Mesenchymal stem cell (in vitro differentiated cells and primary cell): Measurements from ENCODE around the gene MED15.
A peak's percentile ranks its signal among the peaks of the same experiment; 100 is the strongest.

Experiments
- DNase-seq: peaks from one replicate; pipeline ENCODE4 v3.0.0-alpha.2; 2013
- H2AFZ ChIP-seq: one replicate; pipeline ENCODE4 v1.6.1; 2013; ENCODE audit warnings: low read depth, mild to moderate bottlenecking, control low read depth, inconsistent platforms, low read length, moderate library complexity
- H2AK5ac ChIP-seq: 2 replicates; pipeline ENCODE4 v1.6.1; 2013; ENCODE audit warnings: low read length, moderate library complexity, mild to moderate bottlenecking, inconsistent platforms; ENCODE audit not compliant: severe bottlenecking
- H2BK120ac ChIP-seq: one replicate; pipeline ENCODE4 v1.6.1; 2013; ENCODE audit warnings: low read depth, mild to moderate bottlenecking, inconsistent platforms, low read length, moderate library complexity
- H2BK12ac ChIP-seq, 2 experiments: one replicate each; pipeline ENCODE4 v1.6.1; 2013; ENCODE audit warnings: inconsistent platforms in 2 of 2, low read length in 2 of 2, mild to moderate bottlenecking in 2 of 2, moderate library complexity in 2 of 2, control low read depth in 1 of 2
- H2BK15ac ChIP-seq: one replicate; pipeline ENCODE4 v1.6.1; 2013; ENCODE audit warnings: mild to moderate bottlenecking, low read depth, inconsistent platforms; ENCODE audit not compliant: poor library complexity, severe bottlenecking
- H2BK5ac ChIP-seq: 2 replicates; pipeline ENCODE4 v1.6.1; 2013; ENCODE audit warnings: low read depth, mild to moderate bottlenecking, low read length, control low read depth, inconsistent platforms; ENCODE audit not compliant: poor library complexity, severe bottlenecking
- H3K14ac ChIP-seq, 2 experiments: one replicate each; pipeline ENCODE4 v1.6.1; 2013; ENCODE audit warnings: inconsistent platforms in 2 of 2, low read length in 2 of 2, control low read depth in 1 of 2, mild to moderate bottlenecking in 1 of 2, moderate library complexity in 1 of 2
- H3K18ac ChIP-seq, 2 experiments: one replicate each; pipeline ENCODE4 v1.6.1; 2013; ENCODE audit warnings: inconsistent platforms in 2 of 2, low read length in 2 of 2, control low read depth in 1 of 2, low read depth in 1 of 2, mild to moderate bottlenecking in 1 of 2
- H3K23ac ChIP-seq, 2 experiments: one replicate each; pipeline ENCODE4 v1.6.1; 2013; ENCODE audit warnings: inconsistent platforms in 2 of 2, low read length in 2 of 2, mild to moderate bottlenecking in 2 of 2, moderate library complexity in 2 of 2, control low read depth in 1 of 2
- H3K27ac ChIP-seq: 2 replicates; pipeline ENCODE4 v1.5.1; 2013; ENCODE audit warnings: mild to moderate bottlenecking, moderate library complexity, low read length, control low read depth, inconsistent platforms; ENCODE audit not compliant: poor library complexity, severe bottlenecking
- H3K27me3 ChIP-seq, 2 experiments: 2 replicates each; pipeline versions ENCODE4 v1.6.1 to v1.7.0; 2013; ENCODE audit warnings: low read length in 2 of 2, mild to moderate bottlenecking in 2 of 2, moderate library complexity in 2 of 2, control low read depth in 1 of 2, inconsistent platforms in 1 of 2; ENCODE audit not compliant: control insufficient read depth in 1 of 2, insufficient read depth in 1 of 2
- H3K36me3 ChIP-seq, 2 experiments: 2 replicates each; pipeline versions ENCODE4 v1.6.1 to v1.7.0; 2013; ENCODE audit warnings: low read length in 2 of 2, control low read depth in 1 of 2, inconsistent platforms in 1 of 2, low read depth in 1 of 2, mild to moderate bottlenecking in 1 of 2; ENCODE audit not compliant: insufficient read depth in 2 of 2, control insufficient read depth in 1 of 2
- H3K4ac ChIP-seq, 2 experiments: one replicate each; pipeline ENCODE4 v1.6.1; 2013; ENCODE audit warnings: inconsistent platforms in 2 of 2, low read length in 2 of 2, mild to moderate bottlenecking in 2 of 2, moderate library complexity in 2 of 2, control low read depth in 1 of 2, low read depth in 1 of 2
- H3K4me1 ChIP-seq: 2 replicates; pipeline ENCODE4 v1.6.1; 2013; ENCODE audit warnings: low read depth, low read length, control low read depth; ENCODE audit not compliant: control insufficient read depth, insufficient read depth
- H3K4me2 ChIP-seq: 2 replicates; pipeline ENCODE4 v1.6.1; 2013; ENCODE audit warnings: low read length, mild to moderate bottlenecking, inconsistent platforms; ENCODE audit not compliant: poor library complexity, severe bottlenecking
- H3K4me3 ChIP-seq, 2 experiments: 2 replicates each; pipeline versions ENCODE4 v1.5.1 to v1.7.0; 2013; ENCODE audit warnings: low read length in 2 of 2, mild to moderate bottlenecking in 2 of 2, control low read depth in 1 of 2, low read depth in 1 of 2; ENCODE audit not compliant: insufficient read depth in 1 of 2
- H3K79me1 ChIP-seq: replicated peaks from 2 replicates; pipeline ENCODE4 v1.6.1; 2013; ENCODE audit warnings: mild to moderate bottlenecking, control low read depth, low read length, inconsistent platforms; ENCODE audit not compliant: poor library complexity, severe bottlenecking
- H3K9ac ChIP-seq: 2 replicates; pipeline ENCODE4 v1.7.0; 2013; ENCODE audit warnings: mild to moderate bottlenecking, low read length, moderate library complexity
- H3K9me3 ChIP-seq: 2 replicates; pipeline ENCODE4 v1.7.0; 2013; ENCODE audit warnings: mild to moderate bottlenecking, low read length; ENCODE audit not compliant: control insufficient read depth
- H4K8ac ChIP-seq: one replicate; pipeline ENCODE4 v1.6.1; 2013; ENCODE audit warnings: inconsistent platforms, mild to moderate bottlenecking, low read length, moderate library complexity
- H4K91ac ChIP-seq: one replicate; pipeline ENCODE4 v1.6.1; 2013; ENCODE audit warnings: mild to moderate bottlenecking, low read length, inconsistent platforms
- WGBS: methylation state at CpG from one replicate; pipeline ENCODE4 v1.1.7; 2013; ENCODE audit warnings: mixed read lengths; 5-methylcytosine and 5-hydroxymethylcytosine counted together

MED15 gene

GRCh38 chr22:20526628-20527355 is 19.4 kb downstream of the MED15 start:
- Histone ChIP-seq H2AFZ (no peak overlapping the region), H3K4me2 (no peak overlapping the region), H3K18ac (peak overlapping the region; percentile 14 to 98), H3K4ac (peak overlapping the region in 1 of 2 experiments; percentile 87), H2AK5ac (peak overlapping the region; percentile 73), H2BK12ac (peak overlapping the region; percentile 65 to 100), H4K91ac (peak overlapping the region; percentile 86), H3K9me3 (no peaks in the 10 kb centered on the region), H2BK120ac (peak overlapping the region; percentile 65), H3K36me3 (peaks cover 25 to 27% of the 10 kb centered on the region in 2 experiments), H3K27ac (peak overlapping the region; percentile 92), H4K8ac (peak overlapping the region; percentile 83), H3K23ac (no peak overlapping the region), H3K4me1 (peaks cover 45% of the 10 kb centered on the region), H2BK15ac (no peak overlapping the region), H3K79me1 (no peaks in the 10 kb centered on the region), H2BK5ac (no peak overlapping the region), H3K14ac (peak overlapping the region in 1 of 2 experiments; percentile 82), H3K9ac (peak overlapping the region; percentile 60), H3K4me3 (peak overlapping the region in 1 of 2 experiments; percentile 34), H3K27me3 (no peaks in the 10 kb centered on the region)
- DNase-seq, result peak; percentile 97
- 29% methylated on average over 6 of the region's 6 CpGs for WGBS

- Histone ChIP-seq H3K14ac (peak overlapping the region in 1 of 2 experiments; percentile 78), H2AK5ac (peak overlapping the region; percentile 76), H2BK120ac (no peak overlapping the region), H3K9ac (no peak overlapping the region), H2BK5ac (no peak overlapping the region), H3K4me1 (peaks cover 52% of the 10 kb centered on the region), H3K36me3 (peaks cover 16 to 17% of the 10 kb centered on the region in 2 experiments), H2BK12ac (peak overlapping the region; percentile 34 to 75), H3K4ac (peak overlapping the region; percentile 52 to 60), H3K23ac (peak overlapping the region in 1 of 2 experiments; percentile 89), H2AFZ (no peak overlapping the region), H4K91ac (peak overlapping the region; percentile 12), H3K27me3 (no peaks in the 10 kb centered on the region), H3K4me3 (no peak overlapping the region), H3K4me2 (no peak overlapping the region), H4K8ac (peak overlapping the region; percentile 33), H3K27ac (peak overlapping the region; percentile 44), H3K18ac (peak overlapping the region; percentile 25 to 29), H2BK15ac (peak overlapping the region; percentile 64), H3K9me3 (no peaks in the 10 kb centered on the region), H3K79me1 (no peaks in the 10 kb centered on the region)
- DNase-seq, result no peak
- 96% methylated on average over 7 of the region's 7 CpGs for WGBS
These were observed 21.1 kb downstream of the MED15 start for GRCh38 chr22:20528405-20528978.

GRCh38 chr22:20530368-20531153 is 23.2 kb downstream of the MED15 start:
- H3K36me3 ChIP-seq, result peaks cover 17 to 27% of the 10 kb centered on the region in 2 experiments
- H2AFZ ChIP-seq, result no peak overlapping the region
- H3K27ac ChIP-seq, result peak overlapping the region; percentile 86
- peak overlapping the region in 1 of 2 experiments; percentile 1 for H3K4me3 ChIP-seq
- peak overlapping the region; percentile 42 for H2BK120ac ChIP-seq
- H3K18ac ChIP-seq, result peak overlapping the region; percentile 72 to 98
- no peaks in the 10 kb centered on the region for H3K27me3 ChIP-seq
- H3K4me1 ChIP-seq, result peaks cover 58% of the 10 kb centered on the region
- peak overlapping the region; percentile 20 for H2BK15ac ChIP-seq
- no peaks in the 10 kb centered on the region for H3K9me3 ChIP-seq
- H2BK5ac ChIP-seq, result peak overlapping the region; percentile 95
- WGBS, result 42% methylated on average over 15 of the region's 15 CpGs
- H3K4me2 ChIP-seq, result peak overlapping the region; percentile 10
- DNase-seq, result peak; percentile 85
- H2BK12ac ChIP-seq, result peak overlapping the region; percentile 75 to 96
- H3K4ac ChIP-seq, result peak overlapping the region; percentile 10 to 64
- peak overlapping the region in 1 of 2 experiments; percentile 96 for H3K14ac ChIP-seq
- H4K91ac ChIP-seq, result peak overlapping the region; percentile 91
- H2AK5ac ChIP-seq, result peak overlapping the region; percentile 90
- H4K8ac ChIP-seq, result peak overlapping the region; percentile 89
- peak overlapping the region in 1 of 2 experiments; percentile 54 for H3K23ac ChIP-seq
- peak overlapping the region; percentile 84 for H3K9ac ChIP-seq
- no peaks in the 10 kb centered on the region for H3K79me1 ChIP-seq

- Histone ChIP-seq H3K4me2 (no peak overlapping the region), H3K27ac (peak overlapping the region; percentile 86), H3K9ac (peak overlapping the region; percentile 84), H3K4me3 (peak overlapping the region in 1 of 2 experiments; percentile 1), H2BK12ac (peak overlapping the region; percentile 7 to 68), H2BK120ac (peak overlapping the region; percentile 42), H3K9me3 (no peaks in the 10 kb centered on the region), H2AFZ (no peak overlapping the region), H3K79me1 (no peaks in the 10 kb centered on the region), H3K18ac (peak overlapping the region; percentile 72 to 98), H3K14ac (no peak overlapping the region), H3K23ac (no peak overlapping the region), H3K36me3 (peaks cover 17 to 27% of the 10 kb centered on the region in 2 experiments), H2AK5ac (peak overlapping the region; percentile 90), H3K4me1 (peaks cover 57% of the 10 kb centered on the region), H2BK5ac (no peak overlapping the region), H2BK15ac (no peak overlapping the region), H3K27me3 (no peaks in the 10 kb centered on the region), H4K91ac (peak overlapping the region; percentile 94), H3K4ac (peak overlapping the region; percentile 10 to 64), H4K8ac (peak overlapping the region; percentile 89)
- 0% methylated on average over 1 of the region's 1 CpG for WGBS
- DNase-seq, result no peak
These were observed 23.7 kb downstream of the MED15 start for GRCh38 chr22:20531154-20531403.
